HG02642 (cell line): Measurements from ENCODE around the gene B3GALT5.

Experiments
- ATAC-seq: cut with Tn5 transposase; IDR thresholded peaks from one replicate; pipeline ENCODE4 v1.9.1; 2021; ENCODE audit warnings: mild to moderate bottlenecking; ENCODE audit not compliant: unreplicated experiment, poor library complexity

Gene B3GALT5

GRCh38 chr21:39602076-39602689 lies 10.6 kb upstream of the B3GALT5 start:
- no peak for ATAC-seq

- no peak for ATAC-seq
Measured at GRCh38 chr21:39602793-39603192, 9.9 kb upstream of the B3GALT5 start.

GRCh38 chr21:39604951-39605350 lies 7.8 kb upstream of the B3GALT5 start:
- no peak for ATAC-seq

- ATAC-seq = no peak
Measured at GRCh38 chr21:39610703-39611102, 2.0 kb upstream of the B3GALT5 start.

- ATAC-seq = no peak
Measured at GRCh38 chr21:39611551-39612190, 1.1 kb upstream of the B3GALT5 start.

- no peak for ATAC-seq
Measured at GRCh38 chr21:39613041-39613934, 548 bp downstream of the B3GALT5 start.

- ATAC-seq = no peak
Measured at GRCh38 chr21:39616211-39616772, 3.6 kb downstream of the B3GALT5 start.

- ATAC-seq = no peak
Measured at GRCh38 chr21:39620856-39621255, 8.1 kb downstream of the B3GALT5 start.

GRCh38 chr21:39625211-39625895 lies 12.6 kb downstream of the B3GALT5 start:
- no peak for ATAC-seq

GRCh38 chr21:39628385-39628784 lies 15.6 kb downstream of the B3GALT5 start:
- no peak for ATAC-seq

GRCh38 chr21:39630191-39630591 lies 17.5 kb downstream of the B3GALT5 start:
- no peak for ATAC-seq

GRCh38 chr21:39630827-39631226 lies 18.1 kb downstream of the B3GALT5 start:
- ATAC-seq = no peak

- no peak for ATAC-seq
Measured at GRCh38 chr21:39631842-39632562, 19.3 kb downstream of the B3GALT5 start.

GRCh38 chr21:39632796-39633442 lies 20.2 kb downstream of the B3GALT5 start:
- no peak for ATAC-seq

- no peak for ATAC-seq
Measured at GRCh38 chr21:39633770-39634181, 21.0 kb downstream of the B3GALT5 start.

GRCh38 chr21:39634507-39634906 lies 21.8 kb downstream of the B3GALT5 start:
- ATAC-seq = no peak

GRCh38 chr21:39637197-39637970 lies 24.6 kb downstream of the B3GALT5 start:
- no peak for ATAC-seq

GRCh38 chr21:39637971-39638240 lies 25.2 kb downstream of the B3GALT5 start:
- no peak for ATAC-seq

GRCh38 chr21:39638281-39638680 lies 25.5 kb downstream of the B3GALT5 start:
- ATAC-seq = no peak
